ENCODE measurements around the gene KCTD1. TPM values are rescaled to one million over a fixed set of nuclear protein-coding genes. Genes with fewer than 3 reads are reported as not detected.

KCTD1 gene
- total and polyA plus RNA-seq, 8 donors: 12.1 to 21.7 (median 16.8) TPM

GRCh38 chr18:26422472-26423162 is 125.7 kb downstream of the KCTD1 start:
- Histone ChIP-seq H3K4me1 (no peaks in the 10 kb centered on the region), H3K36me3 (no peaks in the 10 kb centered on the region), H3K27me3 (no peaks in the 10 kb centered on the region), H3K4me3 (no peak overlapping the region), H3K9me3 (no peaks in the 10 kb centered on the region), H3K27ac (no peak overlapping the region)
- no peak for ATAC-seq
- no peak for TF ChIP-seq CTCF (IDR thresholded peaks at IDR 0.05)
- intact Hi-C loops (cut with DNase I): no loop called here
- no peak for DNase-seq

GRCh38 chr18:26421931-26422330 is 126.4 kb downstream of the KCTD1 start:
- H3K27ac ChIP-seq: no peak overlapping the region
- H3K4me1 ChIP-seq: no peaks in the 10 kb centered on the region
- no peaks in the 10 kb centered on the region for H3K9me3 ChIP-seq
- no peaks in the 10 kb centered on the region for H3K36me3 ChIP-seq
- no peak overlapping the region for H3K4me3 ChIP-seq
- H3K27me3 ChIP-seq: no peaks in the 10 kb centered on the region
- intact Hi-C loops (cut with DNase I): no loop called here
- no peak for ATAC-seq
- TF ChIP-seq CTCF (IDR thresholded peaks at IDR 0.05): no peak
- no peak for DNase-seq

GRCh38 chr18:26421503-26421902 is 126.8 kb downstream of the KCTD1 start:
- Histone ChIP-seq H3K27ac (no peak overlapping the region), H3K4me3 (no peak overlapping the region), H3K36me3 (no peaks in the 10 kb centered on the region), H3K9me3 (no peaks in the 10 kb centered on the region), H3K27me3 (no peaks in the 10 kb centered on the region), H3K4me1 (no peaks in the 10 kb centered on the region)
- no peak for ATAC-seq
- DNase-seq: no peak
- TF ChIP-seq CTCF (IDR thresholded peaks at IDR 0.05): no peak
- intact Hi-C loops (cut with DNase I): no loop called here

- intact Hi-C loops (cut with DNase I): no loop called here
- no peaks in the 10 kb centered on the region for H3K4me1 ChIP-seq
- H3K27ac ChIP-seq: no peak overlapping the region
- TF ChIP-seq CTCF (IDR thresholded peaks at IDR 0.05): no peak
- ATAC-seq: no peak
- H3K36me3 ChIP-seq: no peaks in the 10 kb centered on the region
- H3K4me3 ChIP-seq: no peak overlapping the region
- no peak for DNase-seq
- H3K9me3 ChIP-seq: no peaks in the 10 kb centered on the region
- H3K27me3 ChIP-seq: no peaks in the 10 kb centered on the region
Measured at GRCh38 chr18:26419746-26420145, 128.6 kb downstream of the KCTD1 start.

- intact Hi-C loops (cut with DNase I): no loop called here
- TF ChIP-seq CTCF (IDR thresholded peaks at IDR 0.05): no peak
- no peak for ATAC-seq
- H3K27me3 ChIP-seq: no peaks in the 10 kb centered on the region
- H3K27ac ChIP-seq: no peak overlapping the region
- no peaks in the 10 kb centered on the region for H3K4me1 ChIP-seq
- no peaks in the 10 kb centered on the region for H3K36me3 ChIP-seq
- no peak overlapping the region for H3K4me3 ChIP-seq
- no peak for DNase-seq
- no peaks in the 10 kb centered on the region for H3K9me3 ChIP-seq
Measured at GRCh38 chr18:26418225-26418624, 130.1 kb downstream of the KCTD1 start.

All from left lung (tissue), 10 donors.